Fibroblast of lung (primary cell): ENCODE measurements around the gene RIBC2. TPM values are rescaled to one million over a fixed set of nuclear protein-coding genes. Genes with fewer than 3 reads are reported as not detected.
"Not testable (repeated sequence)": the region's sequence is repeated elsewhere in the genome, so short reads cannot be mapped to it uniquely, and the experiment has no call there.

Source experiments
- DNase-seq, 2 donors: peaks; one replicate each; pipeline versions ENCODE4 v3.0.0 to v3.0.0-alpha.2; 2010; ENCODE audit warnings: low read depth in 2 of 2
- H2AFZ ChIP-seq: 2 replicates; pipeline ENCODE4 v1.5.1; 2012; ENCODE audit warnings: low read length, control low read depth, inconsistent platforms
- H3K27ac ChIP-seq: 2 replicates; pipeline ENCODE4 v1.5.1; 2011; ENCODE audit warnings: low read length, control low read depth; ENCODE audit not compliant: insufficient read depth
- H3K27me3 ChIP-seq: 2 replicates; pipeline ENCODE4 v1.5.1; 2011; ENCODE audit warnings: mild to moderate bottlenecking, low read length; ENCODE audit not compliant: control insufficient read depth, insufficient read depth
- H3K36me3 ChIP-seq: 2 replicates; pipeline ENCODE4 v1.5.1; 2011; ENCODE audit warnings: low read length; ENCODE audit not compliant: control insufficient read depth, insufficient read depth
- H3K4me1 ChIP-seq: 2 replicates; pipeline ENCODE4 v1.5.1; 2011; ENCODE audit warnings: low read length; ENCODE audit not compliant: control insufficient read depth, insufficient read depth; ENCODE audit errors: extremely low read depth
- H3K4me2 ChIP-seq: 2 replicates; pipeline ENCODE4 v1.5.1; 2011; ENCODE audit warnings: low read length, control low read depth; ENCODE audit not compliant: insufficient read depth; ENCODE audit errors: extremely low read depth
- H3K4me3 ChIP-seq, 4 experiments: fragments of 200-600 bp in 1 of 4; sonication (generic) in 1 of 4; replicated peaks in 1 of 4; 2 replicates each; pipeline ENCODE4 v1.5.1; 2011 to 2016; ENCODE audit warnings: low read length in 4 of 4, low read depth in 3 of 4, mild to moderate bottlenecking in 3 of 4, control low read depth in 2 of 4, inconsistent platforms in 1 of 4, mixed read lengths in 1 of 4; ENCODE audit not compliant: insufficient read depth in 1 of 4; ENCODE audit errors: control extremely low read depth in 1 of 4
- H3K79me2 ChIP-seq: 2 replicates; pipeline ENCODE4 v1.5.1; 2012; ENCODE audit warnings: mild to moderate bottlenecking, low read length, inconsistent platforms; ENCODE audit not compliant: control insufficient read depth, insufficient read depth
- H3K9ac ChIP-seq: 2 replicates; pipeline ENCODE4 v1.5.1; 2011; ENCODE audit warnings: mild to moderate bottlenecking, low read length, control low read depth; ENCODE audit not compliant: insufficient read depth
- H3K9me3 ChIP-seq: 2 replicates; pipeline ENCODE4 v1.5.1; 2012; ENCODE audit warnings: low read depth, low read length; ENCODE audit not compliant: control insufficient read depth, insufficient read depth
- H4K20me1 ChIP-seq: 2 replicates; pipeline ENCODE4 v1.5.1; 2011; ENCODE audit warnings: low read length; ENCODE audit not compliant: control insufficient read depth, insufficient read depth; ENCODE audit errors: extremely low read depth
- CTCF ChIP-seq, 2 donors: IDR thresholded peaks in 1 of 2; conservative IDR thresholded peaks in 1 of 2; 1 replicate in 1 of 2; 2 replicates in 1 of 2; pipeline ENCODE4 v1.5.1; 2011 to 2012; ENCODE audit warnings: low read length in 2 of 2, control low read depth in 1 of 2, inconsistent platforms in 1 of 2, low read depth in 1 of 2, mild to moderate bottlenecking in 1 of 2
- EZH2 ChIP-seq: IDR thresholded peaks from 2 replicates; pipeline ENCODE4 v1.5.1; 2012; ENCODE audit warnings: low read length, control low read depth, mild to moderate bottlenecking; ENCODE audit errors: missing control alignments
- polyA plus RNA-seq, 2 donors: library from polyadenylated mRNA; depleted of rRNA in 1 of 2; stranded (reverse) in 1 of 2; unstranded in 1 of 2; fragments of >200 nt; gene quantifications; 2 replicates each; pipeline ENCODE4 v1.2.1, GENCODE V29; 2011 to 2012; ENCODE audit warnings: missing spikeins in 1 of 2
- total RNA-seq: library from RNA; depleted of rRNA; stranded (reverse); fragments of >200 nt; gene quantifications from 2 replicates; pipeline ENCODE4 v1.2.1, GENCODE V29; 2014

Gene RIBC2
- total and polyA plus RNA-seq, 2 donors (not counting 1 experiment from before 2014, with no cell fraction given), result 1.6 TPM; not detected in 1

DNA sequence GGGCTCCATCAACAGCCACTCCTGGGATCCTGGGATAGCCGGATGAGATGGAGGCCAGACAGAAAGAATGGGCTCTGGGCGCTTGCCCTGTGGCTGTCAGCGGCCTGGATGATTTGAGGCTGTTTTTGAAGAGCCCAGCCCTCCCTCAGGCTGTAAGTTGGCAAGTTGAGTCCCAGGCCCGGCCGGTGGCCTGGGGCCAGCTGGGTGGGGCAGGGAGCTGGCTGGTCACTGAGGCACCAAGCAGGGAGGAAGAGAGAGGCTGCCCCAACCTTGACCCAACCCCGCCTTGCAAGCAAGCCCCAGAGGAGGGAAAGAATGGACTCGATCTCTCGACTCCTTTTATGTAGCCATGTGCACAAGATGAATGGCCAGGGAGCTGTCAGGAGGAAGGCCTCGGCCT, 34.9 kb downstream of the RIBC2 start:
- H3K36me3 ChIP-seq, result no peaks in the 10 kb centered on the region
- peak in 1 of 2 donors; percentile 76 for DNase-seq
- no peak overlapping the region for H3K4me3 ChIP-seq
- peaks cover 3% of the 10 kb centered on the region for H3K27me3 ChIP-seq
- no peak overlapping the region for H3K9ac ChIP-seq
- no peak overlapping the region for H3K4me2 ChIP-seq
- H2AFZ ChIP-seq, result no peak overlapping the region
- peaks cover 15% of the 10 kb centered on the region for H3K4me1 ChIP-seq
- TF ChIP-seq CTCF (conservative IDR thresholded peaks at IDR 0.05 in 1 of 2, IDR thresholded peaks at IDR 0.05 in 1 of 2; ENCODE audit: low read depth in 1 of 2, low read length in 2 of 2), result no peak
- no peak for TF ChIP-seq EZH2
- no peaks in the 10 kb centered on the region for H3K9me3 ChIP-seq
- no peaks in the 10 kb centered on the region for H3K79me2 ChIP-seq
- H4K20me1 ChIP-seq, result no peaks in the 10 kb centered on the region
- no peak overlapping the region for H3K27ac ChIP-seq

GRCh38 chr22:45449442-45449841, 35.9 kb downstream of the RIBC2 start:
- H3K4me3 ChIP-seq, H3K9me3 ChIP-seq, H3K36me3 ChIP-seq, H3K27ac ChIP-seq, H3K27me3 ChIP-seq, H2AFZ ChIP-seq, H4K20me1 ChIP-seq, H3K4me2 ChIP-seq, H3K79me2 ChIP-seq, DNase-seq, H3K9ac ChIP-seq: not testable (repeated sequence)
- H3K4me1 ChIP-seq, result peaks cover 15% of the 10 kb centered on the region

- H4K20me1 ChIP-seq, result no peaks in the 10 kb centered on the region
- H3K79me2 ChIP-seq, result no peaks in the 10 kb centered on the region
- TF ChIP-seq CTCF (conservative IDR thresholded peaks at IDR 0.05 in 1 of 2, IDR thresholded peaks at IDR 0.05 in 1 of 2; ENCODE audit: low read depth in 1 of 2, low read length in 2 of 2) (no peak), EZH2 (no peak)
- no peaks in the 10 kb centered on the region for H3K36me3 ChIP-seq
- no peak overlapping the region for H3K9ac ChIP-seq
- peak overlapping the region; percentile 74 for H3K27ac ChIP-seq
- no peak overlapping the region for H3K4me3 ChIP-seq
- H3K4me2 ChIP-seq, result no peak overlapping the region
- H3K4me1 ChIP-seq, result peaks cover 15% of the 10 kb centered on the region
- H2AFZ ChIP-seq, result no peak overlapping the region
- no peak for DNase-seq
- no peaks in the 10 kb centered on the region for H3K27me3 ChIP-seq
- no peaks in the 10 kb centered on the region for H3K9me3 ChIP-seq
These were observed 36.8 kb downstream of the RIBC2 start for GRCh38 chr22:45450101-45450785.
